Neural cell (in vitro differentiated cells): Measurements from ENCODE around the gene TMEM101. TPM values are rescaled to one million over a fixed set of nuclear protein-coding genes. Genes with fewer than 3 reads are reported as not detected.

Source experiments
- H2AFZ ChIP-seq: fragments of 200-600, 300-800 bp; sonication (generic), shearing (Covaris generic); 2 replicates; pipeline ENCODE4 v1.6.0; 2014; ENCODE audit warnings: low read depth, mild to moderate bottlenecking, antibody characterized with exemption, low read length, moderate library complexity
- H3F3A ChIP-seq: fragments of 200-600 bp; shearing (Covaris generic); 2 replicates; pipeline ENCODE4 v1.6.1; 2016; ENCODE audit warnings: mild to moderate bottlenecking, moderate library complexity, mixed read lengths, antibody characterized with exemption, low read length; ENCODE audit not compliant: insufficient read depth, poor library complexity, severe bottlenecking
- H3K27ac ChIP-seq: fragments of 200-600, 300-800 bp; sonication (generic), shearing (Covaris generic); 2 replicates; pipeline ENCODE4 v1.5.1; 2014; ENCODE audit warnings: mild to moderate bottlenecking, low read length, moderate library complexity
- H3K27me3 ChIP-seq: fragments of 300-800, 200-600 bp; sonication (generic), shearing (Covaris generic); 2 replicates; pipeline ENCODE4 v1.6.0; 2014; ENCODE audit warnings: mild to moderate bottlenecking, low read depth, low read length, moderate library complexity; ENCODE audit not compliant: insufficient read depth
- H3K36me3 ChIP-seq: fragments of 300-800, 200-600 bp; sonication (generic), shearing (Covaris generic); 2 replicates; pipeline ENCODE4 v1.5.1; 2014; ENCODE audit warnings: mild to moderate bottlenecking, antibody characterized with exemption, low read length, moderate library complexity; ENCODE audit not compliant: insufficient read depth
- H3K4me2 ChIP-seq: fragments of 300-800, 200-600 bp; sonication (generic), shearing (Covaris generic); 2 replicates; pipeline ENCODE4 v1.6.0; 2014; ENCODE audit warnings: mild to moderate bottlenecking, low read length
- H3K4me3 ChIP-seq: fragments of 300-800, 200-600 bp; sonication (generic), shearing (Covaris generic); 2 replicates; pipeline ENCODE4 v1.5.1; 2014; ENCODE audit warnings: mild to moderate bottlenecking, low read length, moderate library complexity
- H3K79me2 ChIP-seq: fragments of 200-600 bp; shearing (Covaris generic); replicated peaks from 2 replicates; pipeline ENCODE4 v1.6.0; 2014; ENCODE audit warnings: mild to moderate bottlenecking, low read length, moderate library complexity; ENCODE audit not compliant: insufficient read depth
- H3K9ac ChIP-seq: fragments of 300-800, 200-600 bp; sonication (generic), shearing (Covaris generic); 2 replicates; pipeline ENCODE4 v1.6.1; 2016; ENCODE audit warnings: mild to moderate bottlenecking, low read length, mixed read lengths
- H3K9me2 ChIP-seq: fragments of 200-600 bp; shearing (Covaris generic); 2 replicates; pipeline ENCODE4 v1.6.1; 2016; ENCODE audit warnings: mild to moderate bottlenecking, low read length, mixed read lengths; ENCODE audit not compliant: insufficient read depth
- H3K9me3 ChIP-seq: fragments of 200-600, 300-800 bp; sonication (generic), shearing (Covaris generic); 2 replicates; pipeline ENCODE4 v1.6.1; 2016; ENCODE audit warnings: mild to moderate bottlenecking, mixed run types, low read length, moderate library complexity, mixed read lengths
- H4K20me1 ChIP-seq: fragments of 200-600 bp; shearing (Covaris generic); 2 replicates; pipeline ENCODE4 v1.6.1; 2016; ENCODE audit warnings: mild to moderate bottlenecking, mixed run types; ENCODE audit not compliant: insufficient read depth
- CTCF ChIP-seq: fragments of 450-650 bp; IDR thresholded peaks from 2 replicates; pipeline ENCODE4 v1.5.1; 2014; ENCODE audit warnings: antibody characterized with exemption, mild to moderate bottlenecking, moderate library complexity; ENCODE audit not compliant: poor library complexity, severe bottlenecking
- EP300 ChIP-seq: fragments of 450-650 bp; conservative IDR thresholded peaks from 2 replicates; pipeline ENCODE4 v1.6.1; 2014; ENCODE audit warnings: antibody characterized with exemption, mild to moderate bottlenecking, moderate library complexity; ENCODE audit not compliant: poor library complexity, severe bottlenecking
- EZH2 ChIP-seq: fragments of 200-600, 300-800 bp; shearing (Covaris generic), sonication (generic); IDR thresholded peaks from 2 replicates; pipeline ENCODE4 v1.6.1; 2014; ENCODE audit warnings: antibody characterized with exemption, low read length, borderline replicate concordance, mild to moderate bottlenecking; ENCODE audit not compliant: insufficient read depth, poor library complexity, severe bottlenecking
- MXI1 ChIP-seq: fragments of 450-650 bp; conservative IDR thresholded peaks from 2 replicates; pipeline ENCODE4 v1.6.1; 2014; ENCODE audit warnings: antibody characterized with exemption, mild to moderate bottlenecking; ENCODE audit not compliant: poor library complexity, severe bottlenecking
- POLR2AphosphoS5 ChIP-seq: IDR thresholded peaks from 2 replicates; pipeline ENCODE4 v1.6.1; 2012
- RAD21 ChIP-seq: fragments of 450-650 bp; conservative IDR thresholded peaks from 2 replicates; pipeline ENCODE4 v1.6.1; 2014; ENCODE audit warnings: antibody characterized with exemption, mild to moderate bottlenecking, moderate library complexity
- REST ChIP-seq: IDR thresholded peaks from 2 replicates; pipeline ENCODE4 v1.6.1; 2012; ENCODE audit warnings: borderline replicate concordance
- SMC3 ChIP-seq: fragments of 450-650 bp; conservative IDR thresholded peaks from 2 replicates; pipeline ENCODE4 v1.6.1; 2014; ENCODE audit warnings: antibody characterized with exemption, mild to moderate bottlenecking, moderate library complexity; ENCODE audit not compliant: poor library complexity
- TAF1 ChIP-seq: IDR thresholded peaks from 2 replicates; pipeline ENCODE4 v1.6.1; 2012; ENCODE audit warnings: low read depth
- polyA plus RNA-seq: library from polyadenylated mRNA; depleted of rRNA; stranded (reverse); fragments of >200 nt; gene quantifications from 2 replicates; pipeline ENCODE4 v1.2.3, GENCODE V29; 2014

Gene TMEM101
- polyA plus RNA-seq, 1 donor from 2014 or later, result 59.3 TPM

DNA sequence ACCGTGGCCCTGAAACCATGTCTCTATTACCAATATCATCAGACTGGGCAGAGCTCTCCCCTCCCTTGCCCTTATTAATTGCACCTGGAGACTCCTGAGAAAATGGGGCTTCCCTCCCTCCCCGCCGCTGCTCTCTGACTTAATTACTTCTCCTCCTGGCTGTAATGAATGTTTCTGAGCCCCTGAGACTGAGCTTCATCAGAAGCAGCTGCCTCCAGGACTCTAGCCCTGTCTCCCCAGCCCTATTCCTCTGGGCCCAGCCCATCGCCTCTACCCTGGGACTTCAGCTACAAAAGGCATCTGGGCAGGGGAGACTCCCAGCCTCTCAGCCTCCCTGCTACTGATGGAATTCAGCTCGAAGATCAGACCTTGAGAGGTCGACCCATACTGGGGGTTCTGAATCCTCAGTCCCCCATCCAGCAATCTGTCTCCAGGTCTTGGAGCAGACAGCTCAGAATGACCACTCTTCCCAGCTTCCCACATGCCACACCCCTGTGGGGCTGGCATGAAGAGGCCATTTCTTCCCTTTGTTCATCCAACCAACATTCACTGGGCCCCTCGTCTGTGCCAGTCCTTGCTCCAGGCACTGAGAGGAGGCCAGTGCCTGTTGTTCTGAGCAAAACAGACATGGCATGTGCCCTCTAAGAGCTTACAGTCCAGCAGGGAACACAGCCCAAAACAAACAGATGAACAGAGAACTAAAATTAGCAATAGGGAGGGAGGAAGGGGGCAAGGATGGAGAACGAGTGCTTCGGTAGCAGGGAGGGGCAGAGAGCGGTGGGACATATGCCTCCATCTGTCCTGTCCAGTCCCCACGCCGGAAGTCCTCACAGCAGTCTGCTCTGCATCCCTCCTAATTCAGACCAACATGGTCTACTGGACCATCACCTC, 27.4 kb downstream of the TMEM101 start:
- no peaks in the 10 kb centered on the region for H3K9me3 ChIP-seq
- H3K79me2 ChIP-seq, result no peaks in the 10 kb centered on the region
- H3K4me2 ChIP-seq, result no peak overlapping the region
- H3K27ac ChIP-seq, result no peak overlapping the region
- H3K4me3 ChIP-seq, result no peak overlapping the region
- no peaks in the 10 kb centered on the region for H3K9me2 ChIP-seq
- TF ChIP-seq EP300 (no peak), MXI1 (no peak), TAF1 (no peak), RAD21 (no peak), POLR2AphosphoS5 (no peak), CTCF (no peak)
- H3K9ac ChIP-seq, result no peak overlapping the region
- H3K36me3 ChIP-seq, result no peaks in the 10 kb centered on the region
- H3F3A ChIP-seq, result no peaks in the 10 kb centered on the region
- H3K27me3 ChIP-seq, result peaks cover 23% of the 10 kb centered on the region
- H4K20me1 ChIP-seq, result no peaks in the 10 kb centered on the region
- no peak overlapping the region for H2AFZ ChIP-seq

GRCh38 chr17:43986225-43986981, 28.4 kb downstream of the TMEM101 start:
- H3K27ac ChIP-seq, result no peak overlapping the region
- no peaks in the 10 kb centered on the region for H4K20me1 ChIP-seq
- H3K79me2 ChIP-seq, result no peaks in the 10 kb centered on the region
- H3K4me3 ChIP-seq, result no peak overlapping the region
- no peak overlapping the region for H3K9ac ChIP-seq
- no peaks in the 10 kb centered on the region for H3K9me2 ChIP-seq
- no peaks in the 10 kb centered on the region for H3K9me3 ChIP-seq
- no peak overlapping the region for H3K4me2 ChIP-seq
- no peaks in the 10 kb centered on the region for H3F3A ChIP-seq
- TF ChIP-seq MXI1, result no peak
- TF ChIP-seq CTCF, result no peak
- no peak for TF ChIP-seq EZH2
- no peak for TF ChIP-seq REST
- no peak for TF ChIP-seq SMC3
- no peak for TF ChIP-seq RAD21
- TF ChIP-seq TAF1, result no peak
- no peak for TF ChIP-seq EP300
- no peak for TF ChIP-seq POLR2AphosphoS5
- no peak overlapping the region for H2AFZ ChIP-seq
- H3K27me3 ChIP-seq, result peaks cover 27% of the 10 kb centered on the region
- no peaks in the 10 kb centered on the region for H3K36me3 ChIP-seq
